Glomerular visceral epithelial cell (primary cell): Measurements from ENCODE around the gene PALLD.

Experiments used
- DNase-seq: peaks from one replicate; pipeline ENCODE4 v3.0.0-alpha.2; 2016; ENCODE audit errors: extremely low spot score

Gene PALLD

DNA sequence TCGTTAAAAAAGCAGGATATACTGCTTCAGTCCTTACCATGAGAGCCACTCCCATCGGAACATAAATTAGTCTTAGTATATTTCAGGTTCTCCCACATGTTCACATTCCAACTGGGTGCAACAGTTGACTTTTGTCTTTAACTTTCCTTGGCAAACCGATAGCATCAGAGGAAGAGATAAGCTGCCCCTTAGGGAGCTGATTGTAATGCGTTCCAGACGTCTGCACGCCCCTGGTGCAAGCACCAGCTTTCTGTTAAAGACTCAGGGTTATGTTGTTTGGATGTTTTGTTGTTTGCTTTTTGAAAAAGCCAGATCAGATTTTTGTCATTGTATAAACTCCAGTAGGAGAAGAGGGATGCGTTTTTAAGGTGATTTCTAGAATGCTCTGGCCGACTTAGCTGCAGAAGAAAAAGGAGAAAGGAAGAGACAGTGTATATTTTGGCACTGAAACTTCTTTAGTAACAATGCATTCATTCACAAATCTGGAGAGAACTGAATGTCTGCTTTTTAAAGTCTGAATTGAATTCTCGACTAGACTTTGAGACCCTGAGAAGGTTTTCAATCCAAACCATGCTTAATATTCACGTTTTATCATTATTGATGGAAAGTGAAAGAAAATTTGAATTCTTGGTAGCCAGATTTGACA, 352.3 kb downstream of the PALLD start:
- no peak for DNase-seq

DNA sequence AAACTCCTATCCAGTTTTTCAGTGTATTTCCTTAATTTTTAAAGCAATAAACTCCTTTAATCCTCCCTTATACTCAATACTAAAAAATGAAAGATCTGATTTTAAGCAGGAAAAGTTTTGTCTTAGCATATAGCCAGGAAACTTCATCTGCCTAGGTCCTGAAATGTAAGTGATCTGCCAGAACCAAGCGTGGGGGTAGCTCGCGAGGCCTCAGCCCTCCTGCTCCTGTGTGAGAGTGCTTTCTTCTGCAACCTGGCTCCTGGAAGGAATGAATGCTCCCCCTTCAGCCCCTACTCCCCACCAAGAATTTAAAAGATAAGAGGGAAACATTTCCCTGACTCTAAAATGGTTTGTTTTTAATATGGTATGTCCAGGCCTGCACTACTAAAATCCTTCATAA, 353.1 kb downstream of the PALLD start:
- no peak for DNase-seq

DNA sequence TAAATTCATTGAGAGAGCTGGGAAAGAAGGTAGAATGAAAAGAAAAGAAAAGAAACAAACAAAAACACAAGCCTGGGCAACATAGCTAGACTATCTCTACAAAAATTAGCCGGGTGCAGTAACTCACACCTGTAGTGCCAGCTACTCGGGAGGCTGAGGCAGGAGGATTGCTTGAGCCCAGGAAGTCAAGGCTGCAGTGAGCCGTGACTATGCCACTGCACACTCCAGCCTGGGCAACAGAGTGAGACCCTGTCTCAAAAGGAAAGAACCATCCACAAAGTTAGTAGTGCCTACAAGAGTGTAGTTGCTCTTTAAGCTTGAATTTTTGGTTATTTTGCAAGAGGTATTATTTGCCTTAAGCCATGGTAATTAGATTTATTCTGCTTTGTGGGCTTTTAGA, 355.5 kb downstream of the PALLD start:
- DNase-seq, result no peak

DNA sequence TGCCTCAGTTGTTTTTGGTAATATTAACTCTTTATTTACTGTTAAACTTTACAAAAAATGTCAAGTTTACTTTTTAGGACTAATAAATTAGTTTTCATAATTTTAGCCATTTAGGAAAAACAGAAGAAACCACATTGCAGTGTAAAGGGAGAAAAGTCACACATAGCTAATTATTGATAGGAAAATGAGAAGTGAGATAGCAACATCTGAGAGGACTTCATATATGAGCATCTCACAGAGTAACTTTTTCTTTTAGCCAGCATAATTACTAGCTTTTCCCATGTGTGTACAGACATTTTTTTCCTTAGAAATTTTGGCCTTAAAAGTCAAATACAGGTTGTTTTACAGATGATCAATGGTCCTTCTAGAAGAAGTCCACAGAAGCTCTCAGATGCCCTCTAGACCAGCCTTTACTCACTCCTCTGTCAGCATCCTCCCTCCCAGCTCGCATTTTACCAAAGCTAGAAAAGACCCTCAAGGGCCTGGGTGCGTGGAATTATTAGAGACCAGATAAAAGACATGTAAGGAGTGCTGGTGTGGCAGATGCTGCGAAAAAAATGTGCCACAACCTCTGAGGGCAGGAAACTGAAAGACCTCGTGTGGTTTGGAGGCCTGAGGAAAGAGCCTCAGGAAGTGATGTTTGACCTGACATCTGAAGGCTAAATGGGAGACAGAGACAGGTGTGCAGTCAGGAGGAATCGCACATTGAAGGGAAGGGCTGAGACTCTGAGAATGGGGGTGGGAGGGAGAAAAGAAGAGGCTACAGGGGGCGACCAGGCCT, 356.3 kb downstream of the PALLD start:
- no peak for DNase-seq

DNA sequence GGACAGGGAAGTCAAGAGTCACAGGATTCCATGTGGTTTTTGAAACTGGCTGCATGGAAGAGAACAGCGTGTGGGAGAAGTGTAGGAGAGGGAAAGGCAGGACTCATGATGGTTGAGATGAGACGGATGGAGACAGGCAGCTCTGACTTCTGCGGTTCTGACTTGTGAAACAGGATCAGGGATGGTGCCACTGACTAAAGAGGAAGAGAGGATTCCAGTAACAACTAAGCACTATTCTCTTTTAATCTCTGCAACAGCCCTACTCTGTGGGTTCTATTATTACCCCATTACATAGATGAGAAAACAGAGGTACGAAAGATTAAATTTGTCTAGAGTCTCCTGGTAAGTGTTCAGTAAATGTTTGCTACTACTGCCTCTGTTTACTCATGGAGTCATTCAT, 356.9 kb downstream of the PALLD start:
- no peak for DNase-seq

DNA sequence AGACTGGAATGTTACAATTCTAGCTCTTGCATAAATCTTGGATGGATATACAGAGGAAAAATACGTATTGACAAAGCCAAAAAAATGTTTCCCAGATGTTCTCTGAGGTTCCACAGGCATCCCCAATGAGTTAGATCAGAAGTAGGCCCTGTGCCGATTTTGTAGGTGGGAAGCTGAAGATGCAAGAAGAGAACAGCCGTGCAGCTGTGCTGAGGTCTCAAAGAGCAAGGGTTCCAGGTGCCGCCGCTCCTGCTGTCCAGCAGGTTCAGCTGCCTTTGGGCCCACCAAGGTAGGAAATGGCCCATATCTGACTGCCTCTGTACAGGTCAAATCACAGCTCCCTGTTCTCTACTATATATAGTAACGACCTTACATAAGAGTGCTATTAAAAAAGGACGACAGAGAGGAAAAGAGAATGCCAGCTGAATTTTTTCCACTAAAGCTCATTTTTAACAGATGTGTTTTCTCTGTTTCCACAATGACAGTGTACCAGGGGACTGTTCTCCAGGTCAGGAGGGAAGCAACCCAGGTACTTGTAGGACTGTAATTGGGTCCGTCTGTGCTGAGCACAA, 357.6 kb downstream of the PALLD start:
- no peak for DNase-seq

DNA sequence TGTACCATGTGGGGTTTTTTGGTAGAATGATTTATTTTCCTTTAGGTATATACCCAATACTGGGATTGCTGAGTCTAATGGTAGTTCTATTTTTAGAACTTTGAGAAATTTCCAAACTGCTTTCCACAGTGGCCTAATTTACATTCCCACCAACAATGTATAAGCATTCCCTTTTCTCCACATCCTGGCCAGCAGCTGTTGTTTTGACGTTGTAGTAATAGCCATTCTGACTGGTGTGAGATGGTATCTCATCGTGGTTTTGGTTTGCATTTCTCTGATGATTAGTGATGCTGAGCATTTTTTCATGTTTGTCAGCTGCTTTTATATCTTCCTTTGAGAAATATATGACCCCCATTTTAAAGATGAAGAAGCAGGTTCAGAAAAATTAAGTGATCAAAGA, 359.5 kb downstream of the PALLD start:
- DNase-seq, result peak; percentile 70

DNA sequence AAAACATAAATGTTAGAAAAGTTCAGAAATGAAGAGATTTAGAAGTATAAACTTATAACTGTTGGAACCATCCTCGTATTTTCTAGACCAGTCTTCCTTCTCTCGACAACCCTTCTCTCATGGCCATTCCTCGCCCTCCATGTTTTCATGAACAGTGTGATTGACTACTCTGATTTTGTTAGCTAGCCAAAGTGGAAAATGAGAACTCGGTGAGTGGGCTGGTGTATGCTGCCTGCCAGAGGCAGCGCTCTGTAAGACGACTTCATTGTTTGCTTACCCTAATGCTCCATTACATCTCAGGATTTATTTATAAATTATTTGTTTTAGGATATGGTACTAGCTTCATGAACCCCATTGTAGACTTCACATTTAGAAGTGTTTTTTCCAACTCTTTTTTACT, 360.2 kb downstream of the PALLD start:
- no peak for DNase-seq

DNA sequence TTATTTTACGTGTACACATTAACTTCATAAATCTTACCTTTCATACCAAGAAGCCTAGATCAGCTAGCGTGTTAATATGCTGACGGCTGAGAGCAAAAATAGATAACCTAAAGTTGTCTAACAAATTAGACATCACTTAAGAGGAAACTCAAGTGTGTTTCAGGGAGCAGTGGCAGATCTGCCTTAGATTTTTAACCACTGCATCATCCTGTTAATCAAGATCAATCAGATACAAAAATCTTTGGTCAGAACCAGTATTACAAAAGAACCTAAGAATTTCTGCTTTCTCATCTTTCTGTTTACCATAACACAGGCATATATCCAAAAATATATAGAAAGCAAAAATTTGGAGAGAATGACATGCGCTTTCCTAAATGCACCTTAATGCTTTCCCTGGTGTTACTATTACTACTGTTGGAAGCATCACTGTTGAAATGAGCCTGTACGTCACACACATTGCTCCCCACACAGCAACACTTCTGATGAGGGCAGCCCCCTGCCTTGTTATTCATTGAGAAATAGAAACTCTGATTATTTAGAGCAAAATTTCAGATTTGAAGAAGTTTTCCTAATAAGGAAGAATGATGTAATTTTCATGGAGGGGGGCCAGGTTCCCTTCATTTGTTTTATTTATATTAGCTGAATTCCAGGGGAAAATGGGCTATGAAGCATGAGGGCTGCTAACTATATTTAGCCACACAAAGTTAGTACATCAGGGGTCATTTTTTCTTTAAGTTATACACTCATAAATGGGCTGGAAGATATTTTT, 360.9 kb downstream of the PALLD start:
- peak; percentile 25 for DNase-seq

DNA sequence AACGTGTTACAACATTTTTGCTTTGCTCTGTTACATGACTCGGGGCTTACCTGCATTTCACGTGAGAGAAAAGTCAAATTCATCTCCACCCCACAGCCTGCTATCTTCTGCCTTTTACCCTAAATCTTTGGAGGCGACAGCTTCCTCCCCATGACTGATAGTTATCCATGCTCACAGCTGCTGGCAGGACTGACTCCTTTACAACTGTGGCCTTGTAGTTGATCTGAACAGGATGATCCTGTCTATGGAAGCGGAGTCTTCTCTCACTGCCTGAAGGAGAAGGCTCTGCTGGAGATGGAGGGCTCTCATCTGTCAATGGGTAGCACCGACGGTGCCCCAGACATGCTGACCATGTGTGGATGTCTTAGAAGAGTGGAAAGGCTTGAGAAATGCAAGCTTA, 362.2 kb downstream of the PALLD start:
- DNase-seq, result no peak

DNA sequence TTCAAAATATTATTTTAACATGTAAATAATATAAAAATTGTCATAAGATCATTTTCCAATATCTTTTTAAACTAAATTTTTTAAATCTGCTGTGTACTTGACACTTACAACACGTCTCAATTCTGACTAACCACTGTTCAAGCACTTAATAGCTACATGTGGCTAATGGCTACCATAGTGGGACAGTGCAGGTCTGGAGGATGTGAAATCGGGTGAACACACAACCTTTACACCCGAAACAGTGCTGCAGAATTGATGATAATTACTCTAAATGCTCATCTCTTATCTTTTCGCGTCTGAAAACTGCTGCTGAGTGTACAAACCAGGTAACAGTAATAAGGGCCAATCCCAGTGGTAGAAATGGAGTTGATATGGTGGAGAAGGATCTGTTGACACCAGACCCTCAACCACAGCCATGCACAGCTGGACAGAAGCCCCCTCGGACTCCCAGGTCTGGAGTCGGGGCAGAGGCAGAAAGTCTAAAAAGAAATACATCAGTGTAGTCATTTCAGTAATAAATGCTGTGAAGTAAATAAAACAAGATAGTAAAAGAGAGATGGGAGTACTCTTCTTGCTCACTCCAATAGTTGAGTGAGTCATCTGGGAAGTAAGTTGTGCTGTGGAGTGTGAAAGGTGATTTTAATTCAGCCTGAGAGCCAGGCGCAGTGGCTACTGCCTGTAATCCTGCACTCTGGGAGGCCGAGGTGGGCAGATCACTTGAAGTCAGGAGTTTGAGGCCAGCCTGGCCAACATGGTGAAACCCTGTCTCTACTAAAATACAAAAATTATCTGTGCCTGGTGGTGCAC, 363.2 kb downstream of the PALLD start:
- peak; percentile 84 for DNase-seq

DNA sequence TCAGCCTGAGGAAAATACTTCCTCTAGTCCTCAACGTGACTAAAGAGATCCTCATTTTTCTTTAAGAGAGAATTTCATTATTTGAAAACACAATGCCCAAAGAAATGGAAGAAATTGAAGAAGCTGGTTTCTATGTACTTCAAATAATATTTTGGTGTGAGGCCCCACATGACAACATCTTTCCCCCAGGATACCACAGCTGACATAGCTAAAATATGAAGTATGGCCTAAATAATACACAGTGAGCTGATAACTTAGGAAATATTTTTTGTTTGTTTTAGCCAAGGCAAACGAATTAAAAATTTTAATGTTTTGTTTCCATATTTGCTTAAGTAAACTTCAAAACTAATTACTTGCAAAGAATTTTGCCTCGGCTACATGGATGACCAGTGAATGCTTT, 364.0 kb downstream of the PALLD start:
- no peak for DNase-seq

DNA sequence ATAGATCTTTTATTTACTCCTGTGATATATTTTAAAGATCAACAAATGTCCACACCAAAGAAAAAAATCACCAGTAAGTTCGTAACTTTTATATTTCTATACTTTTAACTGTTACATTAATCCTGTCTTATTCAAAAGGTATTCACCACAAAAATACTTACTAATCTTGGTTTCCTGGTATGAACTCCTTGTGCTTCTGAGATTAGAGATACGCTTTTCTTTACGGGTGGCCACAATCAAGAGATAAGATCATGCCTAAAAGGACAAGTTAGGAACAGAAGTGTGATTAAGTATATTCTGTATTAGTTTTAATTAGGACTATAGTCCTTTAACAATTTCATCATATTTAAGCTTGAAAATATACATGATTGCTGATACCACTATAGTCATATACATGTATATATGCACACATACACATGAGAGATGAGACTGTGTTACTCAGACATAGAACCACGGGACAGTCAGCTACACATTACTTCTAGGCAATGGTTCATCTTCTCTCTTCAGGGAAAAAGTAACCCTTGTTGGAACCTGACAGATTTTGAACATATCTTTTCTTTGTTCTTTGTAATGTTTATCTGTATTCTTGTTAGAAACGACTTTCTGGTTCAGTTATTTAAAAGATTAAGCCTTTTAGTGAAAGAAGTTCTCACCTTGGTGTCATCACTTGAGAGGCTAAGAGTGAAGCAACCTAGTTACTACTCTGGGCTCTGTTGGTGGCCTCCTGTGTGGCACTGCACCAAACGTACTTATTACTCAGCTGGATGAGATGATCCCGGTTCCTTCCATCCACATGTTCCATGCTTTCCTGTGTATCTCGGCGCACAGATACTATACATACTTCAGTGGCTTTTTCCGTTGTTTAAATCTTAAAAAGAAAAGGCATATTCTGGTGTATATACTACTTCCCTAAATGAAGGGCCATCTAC, 367.1 kb downstream of the PALLD start:
- no peak for DNase-seq

DNA sequence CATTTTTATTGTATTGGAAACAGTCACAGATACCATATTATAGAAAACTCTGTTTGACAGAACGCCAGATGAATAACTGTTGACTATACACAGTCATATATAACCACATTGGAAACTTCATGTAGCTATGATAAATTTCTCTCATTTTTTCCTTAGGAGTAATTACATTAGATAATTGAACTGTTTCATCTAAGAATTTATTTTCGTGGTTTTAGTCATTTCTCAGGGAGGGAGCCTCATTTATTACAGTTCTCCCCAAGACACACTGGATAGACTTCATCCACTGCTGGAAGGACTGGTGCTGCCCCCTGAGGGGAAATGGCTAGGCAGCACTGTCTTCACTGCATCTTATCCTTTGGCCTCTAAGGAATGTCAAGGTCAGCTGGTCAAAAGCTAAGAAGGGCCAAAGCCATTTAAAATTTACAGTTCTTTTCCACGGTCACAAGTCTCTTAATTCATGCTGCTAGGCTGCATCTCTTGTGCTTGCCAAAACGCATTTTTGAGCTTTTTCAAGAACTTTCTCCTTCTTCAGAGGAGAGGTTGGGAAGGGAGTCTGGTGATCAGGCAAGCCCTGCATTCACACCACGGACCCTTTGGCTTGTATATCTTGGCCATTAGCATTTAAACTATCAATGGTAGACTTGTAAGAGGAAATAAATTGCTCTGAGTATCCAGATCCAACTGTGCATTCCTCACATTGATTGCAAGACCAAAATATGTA, 368.1 kb downstream of the PALLD start:
- DNase-seq, result no peak

DNA sequence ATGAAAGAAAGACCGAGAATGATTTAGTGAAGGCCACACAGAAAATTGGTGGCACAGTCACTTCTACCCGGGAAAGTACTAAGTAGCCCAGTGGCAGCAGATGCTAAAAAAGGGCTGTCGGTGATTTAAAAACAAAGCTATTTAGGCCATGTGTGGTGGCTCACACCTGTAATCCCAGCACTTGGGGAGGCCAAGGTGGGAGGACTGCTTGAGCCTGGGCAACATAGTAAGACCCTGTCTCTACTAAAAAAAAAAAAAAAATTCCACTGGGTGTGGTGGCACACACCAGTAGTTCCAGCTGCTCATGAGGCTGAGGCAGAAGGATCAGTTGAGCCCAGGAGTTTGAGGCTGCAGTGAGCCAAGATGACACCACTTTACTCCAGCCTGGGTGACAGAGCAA, 369.0 kb downstream of the PALLD start:
- DNase-seq, result no peak

DNA sequence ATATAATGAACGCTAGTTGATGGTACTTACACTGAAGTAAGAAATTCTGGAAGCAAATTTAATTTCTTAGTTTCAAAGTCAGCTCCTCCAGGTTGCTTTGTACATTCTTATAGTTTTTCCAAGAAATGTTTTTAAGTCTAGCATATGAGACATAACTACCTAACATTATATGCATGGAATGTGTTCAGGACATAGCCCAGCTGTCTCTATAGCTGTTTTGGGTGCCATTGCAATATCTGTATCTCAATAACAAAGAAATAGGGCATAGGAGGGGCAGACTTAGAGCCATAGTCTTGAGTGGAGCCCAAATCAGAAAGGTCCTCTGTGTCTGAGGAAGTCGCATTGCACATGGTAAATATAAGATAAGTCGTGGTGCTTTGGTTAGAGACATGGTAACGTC, 369.8 kb downstream of the PALLD start:
- DNase-seq, result no peak

DNA sequence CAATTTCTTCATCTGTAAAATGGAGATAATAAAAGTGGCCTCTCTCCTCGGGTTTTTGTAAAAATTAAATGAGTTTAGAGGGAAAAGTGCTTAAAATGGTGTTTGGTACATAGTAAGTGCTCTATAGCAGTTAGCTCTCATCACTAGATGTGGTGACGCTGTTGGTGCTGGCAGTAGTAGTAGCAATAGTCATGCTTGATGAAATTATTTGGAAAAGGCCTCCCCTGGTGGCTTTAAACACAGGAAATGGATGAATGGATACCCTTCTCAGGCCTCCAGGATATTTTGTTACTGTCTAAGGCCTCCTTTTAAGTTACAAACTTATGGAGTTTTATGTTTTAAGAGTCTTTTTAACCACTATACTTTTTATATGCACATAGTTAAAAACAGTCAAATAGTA, 370.3 kb downstream of the PALLD start:
- DNase-seq, result no peak

DNA sequence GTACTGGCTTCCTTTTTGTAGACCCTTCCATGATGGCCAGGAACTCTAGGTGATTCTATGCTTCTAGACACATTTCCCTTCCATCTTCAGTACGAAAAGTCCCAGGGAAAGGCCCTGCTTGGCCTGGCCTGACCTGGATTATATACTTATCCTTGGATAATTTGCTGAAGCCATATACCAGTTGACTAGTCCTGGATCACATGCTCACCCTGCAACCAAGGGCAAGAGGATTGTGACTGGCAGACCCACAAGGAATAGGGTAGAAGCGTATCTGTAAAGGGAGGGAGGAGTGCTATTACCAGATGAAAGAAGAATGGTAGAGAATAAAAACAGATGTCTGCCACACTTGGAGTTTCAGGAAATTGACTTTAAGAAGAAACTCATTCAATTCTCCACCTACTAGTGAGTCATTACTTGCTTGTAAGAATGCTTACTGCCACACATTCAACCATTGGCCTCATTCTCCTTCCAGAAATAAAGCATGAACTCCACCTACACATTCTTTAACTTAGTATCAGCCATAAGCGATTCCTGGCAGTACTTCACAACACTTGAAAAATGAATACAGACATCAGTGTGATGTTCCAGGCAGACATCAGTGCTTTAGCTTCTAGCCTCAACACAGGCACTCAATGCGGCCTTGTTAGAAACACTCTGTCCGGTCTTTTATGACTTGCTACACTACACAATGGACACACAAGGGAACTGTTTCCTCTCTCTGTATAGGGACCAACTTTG, 371.4 kb downstream of the PALLD start:
- peak; percentile 33 for DNase-seq

DNA sequence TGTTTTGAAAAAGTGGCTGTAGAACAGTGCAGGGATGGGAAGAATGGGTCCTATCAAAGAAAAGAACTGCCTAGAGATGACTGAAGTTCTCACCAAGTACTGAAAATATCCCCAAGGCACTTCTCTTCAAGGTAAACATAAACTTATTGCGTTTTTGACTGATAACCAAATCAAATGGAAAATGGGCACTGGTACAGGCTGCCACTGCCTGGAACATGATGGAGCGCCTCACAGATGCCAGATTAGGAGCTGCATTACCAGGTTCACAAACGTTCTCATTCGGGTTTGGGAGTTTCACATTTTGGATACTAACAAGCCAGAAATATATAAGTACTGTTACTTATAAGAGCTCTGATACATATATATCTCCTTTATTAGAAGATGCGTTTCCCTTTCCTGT, 371.9 kb downstream of the PALLD start:
- no peak for DNase-seq
